Measurements from ENCODE around the gene GNG4.

The GNG4 gene

DNA sequence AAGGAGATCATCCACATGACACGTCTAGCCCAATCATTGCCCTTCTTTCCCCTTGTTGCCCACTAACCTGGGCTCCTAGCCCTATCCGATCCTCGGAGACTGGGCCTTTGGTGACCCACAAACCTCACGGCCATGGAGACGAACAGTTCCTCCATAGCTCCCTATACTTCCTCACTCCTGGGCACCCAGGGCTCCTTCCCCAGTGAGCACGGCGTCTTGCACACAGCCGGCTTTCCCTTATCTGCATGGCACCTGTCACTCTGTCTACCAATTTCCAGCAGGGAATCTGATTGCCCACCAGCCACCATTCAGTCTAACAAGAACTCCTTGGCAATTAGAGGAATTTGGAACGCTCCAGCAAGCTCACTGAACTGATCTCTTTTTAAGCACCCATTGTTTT is 3.1 kb downstream of the GNG4 start:
- no peak for TF ChIP-seq EZH2phosphoT487 (IDR thresholded peaks at IDR 0.05; ENCODE audit: low read depth)
- TF ChIP-seq, protein P1, sequence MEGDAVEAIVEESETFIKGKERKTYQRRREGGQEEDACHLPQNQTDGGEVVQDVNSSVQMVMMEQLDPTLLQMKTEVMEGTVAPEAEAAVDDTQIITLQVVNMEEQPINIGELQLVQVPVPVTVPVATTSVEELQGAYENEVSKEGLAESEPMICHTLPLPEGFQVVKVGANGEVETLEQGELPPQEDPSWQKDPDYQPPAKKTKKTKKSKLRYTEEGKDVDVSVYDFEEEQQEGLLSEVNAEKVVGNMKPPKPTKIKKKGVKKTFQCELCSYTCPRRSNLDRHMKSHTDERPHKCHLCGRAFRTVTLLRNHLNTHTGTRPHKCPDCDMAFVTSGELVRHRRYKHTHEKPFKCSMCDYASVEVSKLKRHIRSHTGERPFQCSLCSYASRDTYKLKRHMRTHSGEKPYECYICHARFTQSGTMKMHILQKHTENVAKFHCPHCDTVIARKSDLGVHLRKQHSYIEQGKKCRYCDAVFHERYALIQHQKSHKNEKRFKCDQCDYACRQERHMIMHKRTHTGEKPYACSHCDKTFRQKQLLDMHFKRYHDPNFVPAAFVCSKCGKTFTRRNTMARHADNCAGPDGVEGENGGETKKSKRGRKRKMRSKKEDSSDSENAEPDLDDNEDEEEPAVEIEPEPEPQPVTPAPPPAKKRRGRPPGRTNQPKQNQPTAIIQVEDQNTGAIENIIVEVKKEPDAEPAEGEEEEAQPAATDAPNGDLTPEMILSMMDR (IDR thresholded peaks at IDR 0.05; ENCODE audit: low read depth, low read length): no peak
- no peak overlapping the region for H3K27ac ChIP-seq (ENCODE audit: low read length)
- H3K4me1 ChIP-seq (ENCODE audit: low read length): peaks cover 2% of the 10 kb centered on the region; the same call in 1 of the 2 replicates
- H3K4me3 ChIP-seq (ENCODE audit: low read length): no peak overlapping the region
- no peaks in the 10 kb centered on the region for H3K9me3 ChIP-seq (ENCODE audit: insufficient read depth, low read length)
- no peak overlapping the region for H3K9ac ChIP-seq (ENCODE audit: low read length)
- H3K4me2 ChIP-seq (ENCODE audit: low read length): no peak overlapping the region
- H2AFZ ChIP-seq (ENCODE audit: low read depth, low read length): no peak overlapping the region
- H3K27me3 ChIP-seq (ENCODE audit: low read depth, low read length): 0 out of 2 replicates have a peak, but pooled peaks cover 9% of the 10 kb centered on the region
- H3K79me2 ChIP-seq (ENCODE audit: low read length): no peaks in the 10 kb centered on the region
- no peaks in the 10 kb centered on the region for H3K36me3 ChIP-seq (replicated peaks; ENCODE audit: low read depth, low read length)
- H4K20me1 ChIP-seq (ENCODE audit: insufficient read depth, low read length): no peaks in the 10 kb centered on the region

DNA sequence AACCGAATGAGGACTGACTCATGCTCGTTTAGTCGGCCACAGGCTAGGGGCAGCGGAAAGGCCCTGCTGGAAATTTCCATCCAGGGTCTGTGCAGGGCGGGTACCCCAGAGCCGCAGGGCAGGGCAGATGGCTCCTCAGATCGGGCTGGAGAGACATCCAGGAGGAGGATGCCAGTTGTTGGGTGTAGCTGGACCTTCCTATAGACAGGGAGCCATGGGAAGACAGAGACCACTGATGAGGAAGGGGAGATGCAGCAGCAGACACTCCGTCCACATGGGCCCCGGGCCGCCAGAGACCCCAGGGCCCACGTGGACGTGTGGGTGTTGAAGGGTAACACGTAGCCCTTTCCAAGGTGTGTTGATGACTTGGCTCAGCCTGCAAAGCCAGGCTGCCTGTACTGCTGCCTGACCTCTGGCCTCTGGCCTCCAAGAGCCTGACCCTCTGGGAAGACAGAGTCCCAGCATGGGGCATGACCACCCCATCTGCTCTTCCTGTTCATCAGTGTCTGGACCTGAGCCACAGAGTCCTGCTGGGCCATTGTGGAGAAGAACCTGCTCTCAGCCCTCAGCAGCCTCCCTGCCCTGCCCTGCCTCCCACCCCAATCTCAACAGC is 4.8 kb downstream of the GNG4 start:
- H2AFZ ChIP-seq (ENCODE audit: low read depth, low read length): no peak overlapping the region
- no peak overlapping the region for H3K4me3 ChIP-seq (ENCODE audit: low read length)
- no peaks in the 10 kb centered on the region for H3K79me2 ChIP-seq (ENCODE audit: low read length)
- H3K36me3 ChIP-seq (replicated peaks; ENCODE audit: low read depth, low read length): no peaks in the 10 kb centered on the region
- TF ChIP-seq, protein P1 (IDR thresholded peaks at IDR 0.05; ENCODE audit: low read depth, low read length): no peak
- no peak for TF ChIP-seq EZH2phosphoT487 (IDR thresholded peaks at IDR 0.05; ENCODE audit: low read depth)
- no peak overlapping the region for H3K9ac ChIP-seq (ENCODE audit: low read length)
- no peak overlapping the region for H3K4me2 ChIP-seq (ENCODE audit: low read length)
- H4K20me1 ChIP-seq (ENCODE audit: insufficient read depth, low read length): no peaks in the 10 kb centered on the region
- H3K27me3 ChIP-seq (ENCODE audit: low read depth, low read length): peaks cover 17% of the 10 kb centered on the region
- H3K9me3 ChIP-seq (ENCODE audit: insufficient read depth, low read length): no peaks in the 10 kb centered on the region
- no peak overlapping the region for H3K27ac ChIP-seq (ENCODE audit: low read length)
- peaks cover 2% of the 10 kb centered on the region; the same call in 1 of the 2 replicates for H3K4me1 ChIP-seq (ENCODE audit: low read length)

DNA sequence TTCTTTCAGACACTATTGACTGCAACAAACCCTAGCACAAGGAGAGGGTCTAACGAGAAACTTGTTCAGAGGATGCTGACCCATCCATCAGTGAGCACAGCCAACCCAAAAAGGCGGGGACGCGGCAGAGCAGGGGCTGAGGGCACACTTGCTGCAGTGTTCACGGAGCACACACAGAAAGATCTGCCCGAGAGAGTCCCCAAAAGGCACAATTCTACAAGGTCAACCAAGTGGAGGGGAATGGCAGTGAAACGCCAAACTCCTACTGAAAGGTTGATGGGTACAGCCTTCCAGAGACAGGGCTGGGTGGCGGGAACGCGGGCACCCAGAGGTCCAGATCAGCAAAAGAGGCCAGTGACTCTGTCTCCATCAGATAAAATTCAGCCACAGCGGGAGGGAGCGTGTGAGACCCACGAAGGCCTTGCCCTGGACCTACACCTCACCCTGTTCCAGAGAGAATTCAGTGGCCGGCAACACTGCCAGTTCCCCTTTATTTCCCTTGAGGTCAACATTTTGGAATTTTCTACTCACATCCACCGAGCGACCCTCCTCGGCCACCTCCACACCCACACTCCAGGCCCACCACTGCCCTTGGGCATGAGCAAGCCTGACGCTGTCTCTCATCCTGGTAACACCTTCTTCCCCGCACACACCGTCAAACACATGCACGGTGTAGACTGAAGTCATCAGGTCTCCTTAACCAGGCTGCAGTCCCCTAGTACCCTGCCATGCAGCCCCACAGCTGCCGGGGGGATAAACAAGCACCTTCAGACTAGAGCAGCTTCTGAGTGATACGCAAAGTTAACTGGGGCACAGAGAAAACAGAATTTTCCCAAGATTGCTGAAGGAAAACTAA is 5.5 kb downstream of the GNG4 start:
- H3K9me3 ChIP-seq (ENCODE audit: insufficient read depth, low read length): no peaks in the 10 kb centered on the region
- H3K4me1 ChIP-seq (ENCODE audit: low read length): peaks cover 2% of the 10 kb centered on the region; the same call in 1 of the 2 replicates
- peaks cover 19% of the 10 kb centered on the region for H3K27me3 ChIP-seq (ENCODE audit: low read depth, low read length)
- H3K9ac ChIP-seq (ENCODE audit: low read length): no peak overlapping the region
- H2AFZ ChIP-seq (ENCODE audit: low read depth, low read length): no peak overlapping the region
- H4K20me1 ChIP-seq (ENCODE audit: insufficient read depth, low read length): no peaks in the 10 kb centered on the region
- H3K4me2 ChIP-seq (ENCODE audit: low read length): no peak overlapping the region
- H3K36me3 ChIP-seq (replicated peaks; ENCODE audit: low read depth, low read length): no peaks in the 10 kb centered on the region
- H3K27ac ChIP-seq (ENCODE audit: low read length): no peak overlapping the region
- no peak overlapping the region for H3K4me3 ChIP-seq (ENCODE audit: low read length)
- no peak for TF ChIP-seq EZH2phosphoT487 (IDR thresholded peaks at IDR 0.05; ENCODE audit: low read depth)
- TF ChIP-seq, protein P1 (IDR thresholded peaks at IDR 0.05; ENCODE audit: low read depth, low read length): no peak
- no peaks in the 10 kb centered on the region for H3K79me2 ChIP-seq (ENCODE audit: low read length)

DNA sequence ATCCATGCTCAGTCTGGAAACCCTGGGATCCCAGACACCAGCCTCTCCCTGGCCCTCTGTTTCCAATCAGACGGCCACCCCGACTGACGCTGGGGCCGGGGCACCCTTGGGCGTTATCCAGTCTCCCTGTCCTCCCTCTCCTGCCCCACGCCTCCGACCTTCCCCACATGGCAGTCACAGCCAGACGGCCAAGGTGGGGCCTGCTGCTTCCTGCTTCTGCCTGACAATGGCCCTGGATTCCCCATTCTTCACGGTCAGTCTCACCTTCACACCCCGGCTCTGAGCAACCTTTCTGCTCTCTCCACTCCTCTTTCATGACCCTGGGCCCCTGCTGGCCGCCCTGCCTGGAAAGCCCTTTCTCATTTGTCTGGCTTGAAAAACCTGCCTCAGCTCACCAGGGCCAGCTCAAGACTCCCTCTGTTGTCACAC is 6.6 kb downstream of the GNG4 start:
- H3K9ac ChIP-seq (ENCODE audit: low read length): no peak overlapping the region
- no peaks in the 10 kb centered on the region for H3K36me3 ChIP-seq (replicated peaks; ENCODE audit: low read depth, low read length)
- peaks cover 19% of the 10 kb centered on the region for H3K27me3 ChIP-seq (ENCODE audit: low read depth, low read length)
- no peak overlapping the region for H3K4me3 ChIP-seq (ENCODE audit: low read length)
- H3K27ac ChIP-seq (ENCODE audit: low read length): no peak overlapping the region
- no peaks in the 10 kb centered on the region for H3K9me3 ChIP-seq (ENCODE audit: insufficient read depth, low read length)
- H3K4me2 ChIP-seq (ENCODE audit: low read length): no peak overlapping the region
- peaks cover 2% of the 10 kb centered on the region; the same call in 1 of the 2 replicates for H3K4me1 ChIP-seq (ENCODE audit: low read length)
- H2AFZ ChIP-seq (ENCODE audit: low read depth, low read length): no peak overlapping the region
- no peaks in the 10 kb centered on the region for H3K79me2 ChIP-seq (ENCODE audit: low read length)
- no peaks in the 10 kb centered on the region for H4K20me1 ChIP-seq (ENCODE audit: insufficient read depth, low read length)
- TF ChIP-seq, protein P1 (IDR thresholded peaks at IDR 0.05; ENCODE audit: low read depth, low read length): no peak
- TF ChIP-seq EZH2phosphoT487 (IDR thresholded peaks at IDR 0.05; ENCODE audit: low read depth): no peak

All from OCI-LY3 (cell line).